H1 (cell line): ENCODE data around the gene CTSC. TPM values are rescaled to one million over a fixed set of nuclear protein-coding genes. Genes with fewer than 3 reads are reported as not detected.

ENCODE experiments used
- CTCF ChIA-PET: fragments of 300-600 bp; sonication (Branson Sonifier 250); formaldehyde crosslinking; loops from one replicate; lab custom pipeline; 2021; ENCODE audit not compliant: partially characterized antibody; lab: Charles Lee
- POLR2A ChIA-PET: fragments of 300-600 bp; sonication (Branson Sonifier 250); formaldehyde crosslinking; loops from one replicate; lab custom pipeline; 2021; ENCODE audit warnings: inconsistent platforms; ENCODE audit not compliant: partially characterized antibody; lab: Charles Lee
- DNase-seq, 2 experiments: peaks; one replicate each; pipeline versions ENCODE4 v3.0.0 to v3.0.0-alpha.2; 2010 to 2022; ENCODE audit warnings: low spot score in 2 of 2, low read depth in 1 of 2, mixed read lengths in 1 of 2
- FAIRE-seq: peaks from 2 replicates; lab custom pipeline; 2011; peaks lifted over from hg19 to GRCh38; lab: Jason Lieb, UNC
- H2AFZ ChIP-seq: 2 replicates; pipeline ENCODE4 v1.8.1; 2012; ENCODE audit warnings: low read length, inconsistent platforms
- H2AK5ac ChIP-seq: 2 replicates; pipeline ENCODE4 v1.6.1; 2013; ENCODE audit warnings: low read depth, low read length
- H2BK120ac ChIP-seq: replicated peaks from 2 replicates; pipeline ENCODE3; 2013; ENCODE audit warnings: low read depth, low read length, inconsistent platforms
- H2BK12ac ChIP-seq: 2 replicates; pipeline ENCODE4 v1.6.1; 2013; ENCODE audit warnings: low read depth, low read length
- H2BK15ac ChIP-seq: 2 replicates; pipeline ENCODE4 v1.6.1; 2013; ENCODE audit warnings: low read length
- H2BK20ac ChIP-seq: 2 replicates; pipeline ENCODE4 v1.6.1; 2013; ENCODE audit warnings: low read length
- H2BK5ac ChIP-seq: 2 replicates; pipeline ENCODE4 v1.6.1; 2013; ENCODE audit warnings: low read depth, low read length
- H3K14ac ChIP-seq: 2 replicates; pipeline ENCODE4 v1.6.1; 2013; ENCODE audit warnings: inconsistent platforms; ENCODE audit not compliant: insufficient read length
- H3K18ac ChIP-seq: 2 replicates; pipeline ENCODE4 v1.6.1; 2013; ENCODE audit warnings: low read length; ENCODE audit errors: extremely low read depth
- H3K23ac ChIP-seq: 2 replicates; pipeline ENCODE4 v1.6.1; 2013; ENCODE audit warnings: inconsistent platforms; ENCODE audit not compliant: insufficient read length
- H3K23me2 ChIP-seq: 2 replicates; pipeline ENCODE4 v1.6.1; 2013; ENCODE audit warnings: low read depth, low read length
- H3K27ac ChIP-seq: 2 replicates; pipeline ENCODE4 v1.6.1; 2011; ENCODE audit warnings: low read depth, low read length, inconsistent platforms
- H3K27me3 ChIP-seq, 4 experiments: replicated peaks in 1 of 4; 1 replicate in 1 of 4; 2 replicates in 3 of 4; pipeline versions ENCODE4 v1.6.1 to v1.8.1; 2011 to 2013; ENCODE audit warnings: low read length in 3 of 4, mild to moderate bottlenecking in 3 of 4, inconsistent platforms in 2 of 4, mixed read lengths in 2 of 4, moderate library complexity in 1 of 4; ENCODE audit not compliant: control insufficient read depth in 3 of 4, insufficient read depth in 3 of 4; ENCODE audit errors: extremely low read depth in 1 of 4
- H3K36me3 ChIP-seq, 4 experiments: 2 replicates each; pipeline versions ENCODE4 v1.6.1 to v1.8.1; 2011 to 2013; ENCODE audit warnings: mild to moderate bottlenecking in 4 of 4, low read length in 3 of 4, moderate library complexity in 2 of 4, control low read depth in 1 of 4, inconsistent platforms in 1 of 4; ENCODE audit not compliant: insufficient read depth in 4 of 4, control insufficient read depth in 2 of 4
- H3K4ac ChIP-seq: replicated peaks from 2 replicates; pipeline ENCODE3; 2013; ENCODE audit warnings: low read length, low read depth, mixed read lengths, inconsistent platforms; ENCODE audit not compliant: insufficient read length
- H3K4me1 ChIP-seq, 4 experiments: replicated peaks in 1 of 4; 1 replicate in 1 of 4; 2 replicates in 3 of 4; pipeline versions ENCODE4 v1.6.1 to v1.8.1; 2011 to 2013; ENCODE audit warnings: low read length in 3 of 4, inconsistent platforms in 2 of 4, mixed read lengths in 1 of 4; ENCODE audit not compliant: insufficient read depth in 4 of 4, control insufficient read depth in 3 of 4
- H3K4me2 ChIP-seq, 2 experiments: 2 replicates each; pipeline versions ENCODE4 v1.6.1 to v1.8.1; 2011 to 2013; ENCODE audit warnings: low read depth in 2 of 2, low read length in 2 of 2, control low read depth in 1 of 2, inconsistent platforms in 1 of 2, mild to moderate bottlenecking in 1 of 2; ENCODE audit not compliant: insufficient read depth in 1 of 2
- H3K4me3 ChIP-seq, 4 experiments: fragments of 200-600, 300-600 bp in 1 of 4; sonication (generic), shearing (Covaris generic), sonication (Bioruptor Twin) in 1 of 4; 2 replicates each; pipeline versions ENCODE4 v1.5.1 to v1.8.1; 2011 to 2016; ENCODE audit warnings: low read length in 4 of 4, low read depth in 3 of 4, control low read depth in 2 of 4, inconsistent platforms in 2 of 4, mild to moderate bottlenecking in 2 of 4, mixed read lengths in 1 of 4, moderate library complexity in 1 of 4; ENCODE audit not compliant: insufficient read depth in 2 of 4; ENCODE audit errors: extremely low read depth in 1 of 4
- H3K56ac ChIP-seq: replicated peaks from 2 replicates; pipeline ENCODE3; 2013; ENCODE audit warnings: low read depth, mild to moderate bottlenecking, mixed read lengths, low read length, inconsistent platforms; ENCODE audit not compliant: insufficient read length
- H3K79me1 ChIP-seq: 2 replicates; pipeline ENCODE4 v1.6.1; 2013; ENCODE audit warnings: low read depth, low read length, control low read depth
- H3K79me2 ChIP-seq, 2 experiments: 2 replicates each; pipeline versions ENCODE4 v1.6.1 to v1.8.1; 2012 to 2013; ENCODE audit warnings: low read length in 2 of 2, mild to moderate bottlenecking in 2 of 2, inconsistent platforms in 1 of 2; ENCODE audit not compliant: insufficient read depth in 2 of 2, control insufficient read depth in 1 of 2
- H3K9ac ChIP-seq, 4 experiments: replicated peaks in 1 of 4; 1 replicate in 1 of 4; 2 replicates in 3 of 4; pipeline versions ENCODE4 v1.6.1 to v1.8.1; 2011 to 2013; ENCODE audit warnings: low read depth in 3 of 4, low read length in 3 of 4, control low read depth in 2 of 4, mild to moderate bottlenecking in 2 of 4, moderate library complexity in 2 of 4, inconsistent platforms in 1 of 4; ENCODE audit errors: extremely low read depth in 1 of 4
- H3K9me3 ChIP-seq, 2 experiments: 2 replicates each; pipeline versions ENCODE4 v1.6.1 to v1.8.1; 2012 to 2013; ENCODE audit warnings: mild to moderate bottlenecking in 2 of 2, moderate library complexity in 2 of 2, control low read depth in 1 of 2, inconsistent platforms in 1 of 2, low read depth in 1 of 2, low read length in 1 of 2, mixed read lengths in 1 of 2; ENCODE audit not compliant: insufficient read depth in 2 of 2
- H4K20me1 ChIP-seq, 2 experiments: replicated peaks in 1 of 2; 2 replicates each; pipeline versions ENCODE3 to v1.8.1; 2011 to 2013; ENCODE audit warnings: inconsistent platforms in 2 of 2, low read length in 2 of 2, mild to moderate bottlenecking in 1 of 2; ENCODE audit not compliant: insufficient read depth in 2 of 2, control insufficient read depth in 1 of 2
- H4K5ac ChIP-seq: 2 replicates; pipeline ENCODE4 v1.6.1; 2013; ENCODE audit warnings: low read length, low read depth, mixed read lengths, inconsistent platforms; ENCODE audit not compliant: insufficient read length
- H4K8ac ChIP-seq: 2 replicates; pipeline ENCODE4 v1.8.0; 2013; ENCODE audit warnings: mild to moderate bottlenecking, moderate library complexity, low read length, inconsistent platforms; ENCODE audit not compliant: insufficient read depth; ENCODE audit errors: extremely low read depth
- H4K91ac ChIP-seq: replicated peaks from 2 replicates; pipeline ENCODE3; 2013; ENCODE audit warnings: low read length, mixed read lengths, inconsistent platforms; ENCODE audit not compliant: insufficient read length
- BACH1 ChIP-seq: IDR thresholded peaks from 2 replicates; pipeline ENCODE4 v1.6.1; 2012; ENCODE audit warnings: low read length, improper control_type of control experiment
- BCL11A ChIP-seq, 2 experiments: IDR thresholded peaks; one replicate each; pipeline ENCODE4 v1.6.1; 2011; ENCODE audit warnings: low read depth in 2 of 2, low read length in 2 of 2, mild to moderate bottlenecking in 2 of 2
- CTCF ChIP-seq, 3 experiments: IDR thresholded peaks; 1 replicate in 2 of 3; 2 replicates in 1 of 3; pipeline versions ENCODE4 v1.5.1 to v1.6.1; 2011; ENCODE audit warnings: low read length in 3 of 3, mild to moderate bottlenecking in 3 of 3, inconsistent platforms in 2 of 3, low read depth in 1 of 3, moderate library complexity in 1 of 3; ENCODE audit not compliant: insufficient read depth in 1 of 3; ENCODE audit errors: control extremely low read depth in 1 of 3
- HDAC2 ChIP-seq, 2 experiments: fragments of 300-600 bp in 1 of 2; sonication (generic) in 1 of 2; IDR thresholded peaks; 2 replicates each; pipeline ENCODE4 v1.6.1; 2011 to 2012; ENCODE audit warnings: low read depth in 2 of 2, low read length in 2 of 2, mild to moderate bottlenecking in 2 of 2, moderate library complexity in 2 of 2, borderline replicate concordance in 1 of 2, inconsistent platforms in 1 of 2
- MAFK ChIP-seq: IDR thresholded peaks from 2 replicates; pipeline ENCODE4 v1.6.1; 2012; ENCODE audit warnings: low read depth, mild to moderate bottlenecking, improper control_type of control experiment, low read length
- NANOG ChIP-seq: IDR thresholded peaks from 2 replicates; pipeline ENCODE4 v1.6.1; 2011; ENCODE audit warnings: low read length, low read depth, mild to moderate bottlenecking, inconsistent platforms; ENCODE audit not compliant: insufficient read depth, poor library complexity, severe bottlenecking
- NRF1 ChIP-seq: IDR thresholded peaks from 2 replicates; pipeline ENCODE4 v1.6.1; 2011; ENCODE audit warnings: mild to moderate bottlenecking, low read depth, low read length, improper control_type of control experiment
- RAD21 ChIP-seq, 2 experiments: IDR thresholded peaks in 1 of 2; conservative IDR thresholded peaks in 1 of 2; 2 replicates each; pipeline ENCODE4 v1.6.1; 2011; ENCODE audit warnings: low read depth in 2 of 2, low read length in 2 of 2, improper control_type of control experiment in 1 of 2, inconsistent platforms in 1 of 2, mild to moderate bottlenecking in 1 of 2, moderate library complexity in 1 of 2
- RBBP5 ChIP-seq: IDR thresholded peaks from 2 replicates; pipeline ENCODE4 v1.7.1; 2012; ENCODE audit warnings: low read depth, mild to moderate bottlenecking, inconsistent platforms, low read length, moderate library complexity, borderline replicate concordance
- TBP ChIP-seq: IDR thresholded peaks from 2 replicates; pipeline ENCODE4 v1.6.1; 2011; ENCODE audit warnings: low read depth, low read length, improper control_type of control experiment
- WGBS, 2 experiments: shearing (Covaris generic) in 1 of 2; methylation state at CpG; one replicate each; pipeline versions ENCODE4 v1.1.6 to v1.1.7; 2013 to 2015; ENCODE audit warnings: low lambda C conversion rate in 2 of 2, mixed read lengths in 2 of 2, inconsistent platforms in 1 of 2, low coverage in 1 of 2, missing lambda C conversion rate in 1 of 2; ENCODE audit not compliant: insufficient replicate concordance in 2 of 2, insufficient coverage in 1 of 2, insufficient read length in 1 of 2; ENCODE audit errors: extremely low coverage in 1 of 2, missing lambda C conversion rate in 1 of 2; 5-methylcytosine and 5-hydroxymethylcytosine counted together
- polyA plus RNA-seq, 7 experiments: library from polyadenylated mRNA; depleted of rRNA in 3 of 7; stranded (reverse) in 5 of 7; unstranded in 2 of 7; fragments of >200 nt in 5 of 7; fragments of 200-250 nt in 2 of 7; gene quantifications; 1 replicate in 5 of 7; 2 replicates in 1 of 7; 4 replicates in 1 of 7; pipeline versions ENCODE4 v1.2.1 to v1.2.3, GENCODE V29; 2011 to 2013; ENCODE audit warnings: missing spikeins in 2 of 7, mixed read lengths in 2 of 7
- total RNA-seq: library from RNA; stranded (reverse); fragmentation: NEBNext Ultra II Directional; extraction: Animal tissue kit (Norgen Biotek cat#: 25700); gene quantifications from 2 replicates; pipeline ENCODE4 v1.2.1, GENCODE V29; 2021

The CTSC gene
- total and polyA plus RNA-seq, 2 of the 8 experiments (the other 6 are each of a cell fraction or from before 2014, with no cell fraction given) = 347 to 369 TPM

- no peak overlapping the region for H2AFZ ChIP-seq
- H3K23me2 ChIP-seq = no peaks in the 10 kb centered on the region
- no peak for DNase-seq
- H3K4ac ChIP-seq = no peak overlapping the region
- H3K79me2 ChIP-seq = no peaks in the 10 kb centered on the region
- no peak overlapping the region for H2BK120ac ChIP-seq
- no peak overlapping the region for H3K23ac ChIP-seq
- no peaks in the 10 kb centered on the region for H4K20me1 ChIP-seq
- ChIA-PET POLR2A (interaction anchor here (0.9 to 4.3 kb wide), 3 partner anchors 12 to 55 kb away, joined by 3 to 26 read pairs (median 5); no protein-coding TSS in a partner anchor), CTCF (interaction anchor here (0.6 to 1.9 kb wide), 11 partner anchors 15 to 403 kb away, joined by 3 to 5 read pairs (median 3); no protein-coding TSS in a partner anchor)
- H4K8ac ChIP-seq = no peak overlapping the region
- no peak overlapping the region for H3K14ac ChIP-seq
- no peak overlapping the region for H4K5ac ChIP-seq
- peaks cover 0 to 11% (median 3%) of the 10 kb centered on the region in 4 experiments; a peak in 3 of 8 replicates for H3K36me3 ChIP-seq
- no peak overlapping the region for H2AK5ac ChIP-seq
- H2BK20ac ChIP-seq = no peak overlapping the region
- TF ChIP-seq HDAC2 (IDR thresholded peaks at IDR 0.05; ENCODE audit: borderline replicate concordance in 1 of 2, low read depth in 2 of 2, low read length in 2 of 2) = no peak
- TF ChIP-seq RAD21 (IDR thresholded peaks at IDR 0.05 in 1 of 2, conservative IDR thresholded peaks at IDR 0.05 in 1 of 2; ENCODE audit: low read depth in 2 of 2, low read length in 2 of 2) = peak; percentile 30 to 54; a peak in 3 of 4 replicates
- TF ChIP-seq NANOG = no peak
- TF ChIP-seq RBBP5 = no peak
- no peak for TF ChIP-seq MAFK
- TF ChIP-seq CTCF (IDR thresholded peaks at IDR 0.05; ENCODE audit: control extremely low read depth in 1 of 3, insufficient read depth in 1 of 3, low read depth in 1 of 3, low read length in 3 of 3) = peak in 2 of 3 experiments; percentile 7 to 23; a peak in 1 of 4 replicates
- TF ChIP-seq BACH1 = no peak
- TF ChIP-seq BCL11A (IDR thresholded peaks at IDR 0.05; ENCODE audit: low read depth in 2 of 2, low read length in 2 of 2) = no peak
- TF ChIP-seq TBP = no peak
- TF ChIP-seq NRF1 = no peak
- no peak overlapping the region for H2BK12ac ChIP-seq
- no peaks in the 10 kb centered on the region; a peak in 1 of 7 replicates for H3K4me1 ChIP-seq
- no peak overlapping the region for H3K18ac ChIP-seq
- H2BK15ac ChIP-seq = no peak overlapping the region
- H3K27ac ChIP-seq = no peak overlapping the region
- no peaks in the 10 kb centered on the region; a peak in 1 of 4 replicates for H3K9me3 ChIP-seq
- H3K9ac ChIP-seq = no peak overlapping the region
- FAIRE-seq = no peak
- no peak overlapping the region for H3K56ac ChIP-seq
- no peak overlapping the region for H3K4me3 ChIP-seq
- no peaks in the 10 kb centered on the region for H3K27me3 ChIP-seq
- H3K4me2 ChIP-seq = no peak overlapping the region
- no peak overlapping the region for H4K91ac ChIP-seq
- H2BK5ac ChIP-seq = no peak overlapping the region
- no peaks in the 10 kb centered on the region for H3K79me1 ChIP-seq
- 82% methylated on average over 3 of the region's 3 CpGs; no CpG with 5 or more reads in 1 of the 2 experiments for WGBS, 2 experiments
Observed at GRCh38 chr11:88281317-88281712, 56.2 kb downstream of the CTSC start.
